Measurements from ENCODE around the gene PAX8. TPM values are rescaled to one million over a fixed set of nuclear protein-coding genes. Genes with fewer than 3 reads are reported as not detected.
"Not testable (repeated sequence)": the region's sequence is repeated elsewhere in the genome, so short reads cannot be mapped to it uniquely, and the experiment has no call there.

PAX8 gene
- total RNA-seq, result 0.39 and 0.71 TPM in 2 replicates

DNA sequence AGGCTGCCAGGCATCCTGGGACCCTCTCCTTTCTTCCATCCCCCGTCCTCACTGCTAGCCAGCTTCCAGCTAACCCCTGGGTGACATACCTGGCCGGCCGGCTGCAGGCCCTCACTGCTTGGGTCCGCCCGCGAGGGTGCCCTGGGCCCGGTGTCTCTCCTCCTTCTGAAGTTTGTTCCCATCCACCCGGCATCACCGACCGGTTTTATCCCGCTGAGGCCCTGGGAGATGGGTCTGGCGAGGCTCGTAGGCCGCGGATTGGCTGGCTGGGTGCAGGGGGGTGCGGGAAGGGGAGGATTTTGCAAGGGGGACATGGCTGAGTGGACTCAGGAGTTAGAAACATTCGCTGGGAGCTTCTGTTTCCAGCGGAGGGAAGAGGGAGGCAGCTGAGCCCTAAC is at the start of gene PAX8:
Gene PAX8 (minus strand): TSS at position 180 of the 398 bp plus-strand sequence. CDS start 527 bp downstream, outside the sequence.
- Mint-ChIP-seq H3K4me3 (no peak within 1 kb of the TSS), H3K4me1 (peaks cover 4% of the 10 kb centered on the region), H3K36me3 (ENCODE audit: low read depth) (no peaks in the 10 kb centered on the region), H3K27me3 (peaks cover 46% of the 10 kb centered on the region), H3K9me3 (no peaks in the 10 kb centered on the region), H3K27ac (no peak within 1 kb of the TSS)
- no peak for ATAC-seq (ENCODE audit: low read depth)
- TF ChIP-seq CTCF (IDR thresholded peaks at IDR 0.05), result no peak
- DNase-seq, result no peak
- POLR2A ChIA-PET, result no interaction called here
- CTCF ChIA-PET, result no interaction called here
- intact Hi-C loops (cut with micrococcal nuclease), result no loop called here

GRCh38 chr2:113328043-113328442 is 49.3 kb upstream of the PAX8 start:
- ChIA-PET CTCF (no interaction called here), POLR2A (no interaction called here)
- Mint-ChIP-seq H3K27ac (no peak overlapping the region), H3K36me3 (ENCODE audit: low read depth) (no peaks in the 10 kb centered on the region), H3K27me3 (peaks cover 11% of the 10 kb centered on the region), H3K4me1 (peaks cover 13% of the 10 kb centered on the region), H3K4me3 (no peak overlapping the region), H3K9me3 (no peaks in the 10 kb centered on the region)
- TF ChIP-seq CTCF (IDR thresholded peaks at IDR 0.05), result no peak
- ATAC-seq (ENCODE audit: low read depth) (no peak), DNase-seq (no peak)
- intact Hi-C loops (cut with micrococcal nuclease), result no loop called here

DNA sequence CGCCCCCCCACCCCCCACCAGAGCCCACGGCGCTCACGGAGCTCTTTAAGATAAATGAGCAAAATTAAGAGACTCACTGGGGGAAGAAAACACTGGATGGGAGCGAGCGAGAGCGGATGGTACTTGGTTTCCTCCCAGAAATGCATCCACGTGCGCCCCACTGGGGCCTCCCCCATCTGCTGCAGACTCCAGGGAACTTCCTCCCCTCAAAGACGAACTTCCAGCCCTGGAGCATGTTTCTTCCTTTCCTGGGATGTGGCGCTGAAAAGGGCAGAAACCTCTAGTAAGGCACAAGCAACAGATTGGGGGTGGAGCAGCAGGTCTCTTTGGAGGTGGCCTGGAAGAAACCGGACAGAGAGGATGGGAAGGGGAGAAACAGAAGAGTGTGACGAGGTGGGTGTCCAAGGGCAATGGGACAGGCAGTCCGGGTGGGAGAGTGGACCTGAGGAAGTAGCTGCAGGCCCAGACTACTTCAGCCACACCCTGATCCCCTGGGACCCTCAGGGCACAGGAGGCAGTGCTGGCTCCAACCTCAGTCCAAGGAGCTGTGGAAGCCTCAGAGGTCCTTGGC is 46.5 kb upstream of the PAX8 start:
- Mint-ChIP-seq H3K4me1 (peaks cover 13% of the 10 kb centered on the region), H3K27me3 (peaks cover 32% of the 10 kb centered on the region), H3K4me3 (peak overlapping the region; percentile 29)
- H3K27ac Mint-ChIP-seq; H3K36me3 Mint-ChIP-seq (ENCODE audit: low read depth); POLR2A ChIA-PET; intact Hi-C loops (cut with micrococcal nuclease); DNase-seq; ATAC-seq (ENCODE audit: low read depth); H3K9me3 Mint-ChIP-seq; CTCF ChIA-PET: not testable (repeated sequence)

- Mint-ChIP-seq H3K27ac (no peak overlapping the region), H3K27me3 (peaks cover 32% of the 10 kb centered on the region)
- POLR2A ChIA-PET, result no interaction called here
Measured at GRCh38 chr2:113324684-113325160, 46.0 kb upstream of the PAX8 start.

DNA sequence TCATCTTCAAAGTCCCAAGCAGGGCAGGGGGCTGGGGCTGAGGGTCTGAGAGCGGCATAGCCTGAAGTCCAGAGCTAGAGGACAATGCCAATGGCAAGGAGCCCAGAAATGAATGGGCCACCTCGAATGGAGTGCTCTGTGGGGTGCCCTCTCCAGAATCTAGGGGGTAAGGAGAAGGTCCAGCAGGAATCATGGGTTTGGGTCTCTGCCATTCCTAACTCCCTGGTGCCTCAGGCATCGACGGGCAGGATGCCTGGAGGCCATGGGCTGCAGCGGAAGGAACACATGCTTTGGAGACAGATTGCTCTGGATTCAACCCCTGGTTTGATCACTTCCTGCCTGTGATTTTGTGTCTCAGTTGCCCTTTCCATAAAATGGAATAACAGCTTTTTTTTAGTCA is 44.4 kb upstream of the PAX8 start:
- H3K27ac Mint-ChIP-seq; intact Hi-C loops (cut with micrococcal nuclease); H3K36me3 Mint-ChIP-seq (ENCODE audit: low read depth); ATAC-seq (ENCODE audit: low read depth); H3K4me1 Mint-ChIP-seq; H3K4me3 Mint-ChIP-seq; DNase-seq; CTCF ChIA-PET; POLR2A ChIA-PET; H3K9me3 Mint-ChIP-seq: not testable (repeated sequence)
- H3K27me3 Mint-ChIP-seq, result peaks cover 33% of the 10 kb centered on the region

More at GRCh38 chr2:113324684-113325160, 46.0 kb upstream of the PAX8 start:
- H3K4me3 Mint-ChIP-seq, result peak overlapping the region; percentile 64
- no peak for TF ChIP-seq CTCF (IDR thresholded peaks at IDR 0.05)
- ATAC-seq (ENCODE audit: low read depth) (peak; percentile 60), DNase-seq (no peak)
- no peaks in the 10 kb centered on the region for H3K9me3 Mint-ChIP-seq
- H3K36me3 Mint-ChIP-seq (ENCODE audit: low read depth), result no peaks in the 10 kb centered on the region
- peaks cover 11% of the 10 kb centered on the region for H3K4me1 Mint-ChIP-seq
- intact Hi-C loops (cut with micrococcal nuclease), result no loop called here
- CTCF ChIA-PET, result no interaction called here

- H3K4me3 Mint-ChIP-seq; H3K9me3 Mint-ChIP-seq; CTCF ChIA-PET; H3K4me1 Mint-ChIP-seq; ATAC-seq (ENCODE audit: low read depth); POLR2A ChIA-PET; H3K27ac Mint-ChIP-seq; H3K36me3 Mint-ChIP-seq (ENCODE audit: low read depth); intact Hi-C loops (cut with micrococcal nuclease); DNase-seq: not testable (repeated sequence)
- H3K27me3 Mint-ChIP-seq, result peaks cover 40% of the 10 kb centered on the region
Measured at GRCh38 chr2:113320106-113320505, 41.4 kb upstream of the PAX8 start.

- H3K36me3 Mint-ChIP-seq (ENCODE audit: low read depth); ATAC-seq (ENCODE audit: low read depth); H3K4me3 Mint-ChIP-seq; CTCF ChIA-PET; H3K27ac Mint-ChIP-seq; POLR2A ChIA-PET; intact Hi-C loops (cut with micrococcal nuclease); H3K4me1 Mint-ChIP-seq; H3K9me3 Mint-ChIP-seq; DNase-seq: not testable (repeated sequence)
- H3K27me3 Mint-ChIP-seq, result peaks cover 34% of the 10 kb centered on the region
Measured at GRCh38 chr2:113318941-113319340, 40.2 kb upstream of the PAX8 start.

Measured in activated B cell treated with CpG ODN at 0.5 μM for 24 hours (primary cell).